ENCODE data around the gene BPIFB4. TPM values are rescaled to one million over a fixed set of nuclear protein-coding genes. Genes with fewer than 3 reads are reported as not detected.

BPIFB4 gene
- total RNA-seq, 1 experiment from 2014 or later, result not detected

- Mint-ChIP-seq H3K36me3 (ENCODE audit: insufficient read depth, unreplicated experiment) (no peaks in the 10 kb centered on the region), H3K4me3 (ENCODE audit: unreplicated experiment) (no peak overlapping the region), H3K9me3 (ENCODE audit: unreplicated experiment) (peaks cover 6% of the 10 kb centered on the region), H3K4me1 (ENCODE audit: insufficient read depth, unreplicated experiment) (peaks cover 6% of the 10 kb centered on the region), H3K27ac (ENCODE audit: low read depth, unreplicated experiment) (no peak overlapping the region), H3K27me3 (ENCODE audit: insufficient read depth, unreplicated experiment) (peaks cover 43% of the 10 kb centered on the region)
- BruUV-seq (replicated peaks), result no TSS peak
- POLR2A ChIA-PET, result interaction anchor here (0.6 kb wide), 1 partner anchor 48 kb away, joined by 3 read pairs; no protein-coding TSS in a partner anchor
- CTCF ChIA-PET, result interaction anchor here (1.0 kb wide), 1 partner anchor 88 kb away, joined by 3 read pairs; no protein-coding TSS in a partner anchor
- no peak for TF ChIP-seq CTCF (IDR thresholded peaks at IDR 0.05; ENCODE audit: unreplicated experiment)
- intact Hi-C loops (cut with micrococcal nuclease), result no loop called here
- DNase-seq (ENCODE audit: unreplicated experiment), result no peak
These were observed 44.8 kb downstream of the BPIFB4 start for GRCh38 chr20:33124261-33124660.

- Mint-ChIP-seq H3K36me3 (ENCODE audit: insufficient read depth, unreplicated experiment) (no peaks in the 10 kb centered on the region), H3K4me1 (ENCODE audit: insufficient read depth, unreplicated experiment) (peaks cover 6% of the 10 kb centered on the region), H3K4me3 (ENCODE audit: unreplicated experiment) (no peak overlapping the region), H3K27me3 (ENCODE audit: insufficient read depth, unreplicated experiment) (peaks cover 51% of the 10 kb centered on the region), H3K27ac (ENCODE audit: low read depth, unreplicated experiment) (no peak overlapping the region), H3K9me3 (ENCODE audit: unreplicated experiment) (peaks cover 6% of the 10 kb centered on the region)
- DNase-seq (ENCODE audit: unreplicated experiment), result no peak
- ChIA-PET POLR2A (interaction anchor here (0.6 kb wide), 1 partner anchor 115 kb away, joined by 3 read pairs; no protein-coding TSS in a partner anchor), CTCF (interaction anchor here (1.0 kb wide), 1 partner anchor 87 kb away, joined by 3 read pairs; no protein-coding TSS in a partner anchor)
- no TSS peak for BruUV-seq (replicated peaks)
- intact Hi-C loops (cut with micrococcal nuclease), result no loop called here
- TF ChIP-seq CTCF (IDR thresholded peaks at IDR 0.05; ENCODE audit: unreplicated experiment), result no peak
These were observed 45.6 kb downstream of the BPIFB4 start for GRCh38 chr20:33124994-33125393.

GRCh38 chr20:33125983-33126382 is 46.5 kb downstream of the BPIFB4 start:
- Mint-ChIP-seq H3K4me3 (ENCODE audit: unreplicated experiment) (no peak overlapping the region), H3K36me3 (ENCODE audit: insufficient read depth, unreplicated experiment) (no peaks in the 10 kb centered on the region), H3K9me3 (ENCODE audit: unreplicated experiment) (peaks cover 6% of the 10 kb centered on the region), H3K27me3 (ENCODE audit: insufficient read depth, unreplicated experiment) (peaks cover 52% of the 10 kb centered on the region), H3K4me1 (ENCODE audit: insufficient read depth, unreplicated experiment) (no peaks in the 10 kb centered on the region), H3K27ac (ENCODE audit: low read depth, unreplicated experiment) (no peak overlapping the region)
- ChIA-PET POLR2A (no interaction called here), CTCF (interaction anchor here (1.6 kb wide), 1 partner anchor 29 kb away, joined by 4 read pairs; no protein-coding TSS in a partner anchor)
- no peak for DNase-seq (ENCODE audit: unreplicated experiment)
- intact Hi-C loops (cut with micrococcal nuclease), result no loop called here
- no TSS peak for BruUV-seq (replicated peaks)
- no peak for TF ChIP-seq CTCF (IDR thresholded peaks at IDR 0.05; ENCODE audit: unreplicated experiment)

- intact Hi-C loops (cut with micrococcal nuclease), result no loop called here
- ChIA-PET CTCF (interaction anchor here (0.6 to 1.6 kb wide), 2 partner anchors 31 to 542 kb away, joined by 3 to 4 read pairs; no protein-coding TSS in a partner anchor), POLR2A (no interaction called here)
- H3K4me3 Mint-ChIP-seq (ENCODE audit: unreplicated experiment), result no peak overlapping the region
- no peak for DNase-seq (ENCODE audit: unreplicated experiment)
- no peaks in the 10 kb centered on the region for H3K4me1 Mint-ChIP-seq (ENCODE audit: insufficient read depth, unreplicated experiment)
- no peaks in the 10 kb centered on the region for H3K36me3 Mint-ChIP-seq (ENCODE audit: insufficient read depth, unreplicated experiment)
- no TSS peak for BruUV-seq (replicated peaks)
- no peak overlapping the region for H3K27ac Mint-ChIP-seq (ENCODE audit: low read depth, unreplicated experiment)
- H3K9me3 Mint-ChIP-seq (ENCODE audit: unreplicated experiment), result peaks cover 6% of the 10 kb centered on the region
- TF ChIP-seq CTCF (IDR thresholded peaks at IDR 0.05; ENCODE audit: unreplicated experiment), result no peak
- peaks cover 52% of the 10 kb centered on the region for H3K27me3 Mint-ChIP-seq (ENCODE audit: insufficient read depth, unreplicated experiment)
These were observed 48.1 kb downstream of the BPIFB4 start for GRCh38 chr20:33127422-33128097.
